AG04449 (cell line): Measurements from ENCODE around the gene SORBS2.

Experiments
- CTCF ChIA-PET: fragments of 350-600 bp; formaldehyde crosslinking; extraction: SDS; loops from one replicate; lab custom pipeline; 2021; ENCODE audit warnings: antibody characterized with exemption; lab: Yijun Ruan, JAX
- POLR2A ChIA-PET: fragments of 400-600, 350-600 bp; formaldehyde crosslinking; extraction: SDS; loops from one replicate; lab custom pipeline; 2020; ENCODE audit warnings: antibody characterized with exemption, inconsistent platforms; lab: Yijun Ruan, JAX
- DNase-seq: peaks from one replicate; pipeline ENCODE4 v3.0.0-alpha.2; 2010; ENCODE audit warnings: low read depth, low spot score
- H3K4me3 ChIP-seq: 2 replicates; pipeline ENCODE4 v1.5.1; 2011; ENCODE audit warnings: low read depth, mild to moderate bottlenecking, control low read depth, low read length
- TF ChIP-seq, protein P1 (sequence below): IDR thresholded peaks from one replicate; pipeline ENCODE4 v1.5.1; 2011; ENCODE audit warnings: mild to moderate bottlenecking, moderate library complexity, low read length, control low read depth, inconsistent platforms; ENCODE audit not compliant: insufficient read depth; ENCODE audit errors: missing control alignments

SORBS2 gene

DNA sequence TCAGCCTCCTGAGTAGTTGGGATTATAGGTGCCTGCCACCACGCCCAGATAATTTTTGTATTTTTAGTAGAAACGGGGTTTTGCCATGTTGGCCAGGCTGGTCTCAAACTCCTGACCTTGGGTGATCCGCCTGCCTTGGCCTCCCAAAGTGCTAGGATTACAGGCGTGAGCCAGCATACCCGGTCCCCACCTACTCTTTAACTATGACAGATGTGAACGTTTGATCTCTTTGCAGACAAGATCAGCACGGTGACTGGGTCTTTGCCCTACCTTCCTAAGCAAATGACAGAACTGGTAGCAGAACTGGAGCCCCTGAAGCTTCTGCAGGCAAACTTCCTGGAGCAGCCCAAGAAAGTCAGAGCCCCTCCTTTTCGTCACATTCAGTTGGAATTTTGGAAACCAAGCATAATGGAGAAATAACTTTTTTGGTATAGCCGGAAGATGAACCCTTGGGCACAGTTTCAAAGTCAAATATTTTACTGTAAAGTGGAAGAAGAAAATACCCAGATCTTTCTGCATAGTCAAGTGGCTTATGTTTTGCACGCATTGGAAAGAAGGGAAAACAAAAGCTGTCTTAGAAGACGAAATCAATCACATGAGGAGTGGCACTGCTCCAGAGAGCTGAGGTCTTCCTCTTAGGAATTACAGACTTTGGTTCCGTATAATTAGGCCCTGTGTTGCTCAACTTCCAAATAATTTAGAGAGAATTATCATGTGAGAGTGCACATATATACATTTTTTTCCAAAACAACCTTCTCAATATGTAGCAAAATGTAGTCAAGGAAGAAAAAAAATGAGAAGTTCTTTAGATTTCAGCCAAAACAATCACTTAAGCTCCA lies 90.6 kb downstream of the SORBS2 start:
- ChIA-PET CTCF (interaction anchor here (1.2 to 1.6 kb wide), 3 partner anchors 79 to 318 kb away, joined by 3 to 5 read pairs (median 4); no protein-coding TSS in a partner anchor), POLR2A (no interaction called here)
- DNase-seq = no peak
- TF ChIP-seq, protein P1, sequence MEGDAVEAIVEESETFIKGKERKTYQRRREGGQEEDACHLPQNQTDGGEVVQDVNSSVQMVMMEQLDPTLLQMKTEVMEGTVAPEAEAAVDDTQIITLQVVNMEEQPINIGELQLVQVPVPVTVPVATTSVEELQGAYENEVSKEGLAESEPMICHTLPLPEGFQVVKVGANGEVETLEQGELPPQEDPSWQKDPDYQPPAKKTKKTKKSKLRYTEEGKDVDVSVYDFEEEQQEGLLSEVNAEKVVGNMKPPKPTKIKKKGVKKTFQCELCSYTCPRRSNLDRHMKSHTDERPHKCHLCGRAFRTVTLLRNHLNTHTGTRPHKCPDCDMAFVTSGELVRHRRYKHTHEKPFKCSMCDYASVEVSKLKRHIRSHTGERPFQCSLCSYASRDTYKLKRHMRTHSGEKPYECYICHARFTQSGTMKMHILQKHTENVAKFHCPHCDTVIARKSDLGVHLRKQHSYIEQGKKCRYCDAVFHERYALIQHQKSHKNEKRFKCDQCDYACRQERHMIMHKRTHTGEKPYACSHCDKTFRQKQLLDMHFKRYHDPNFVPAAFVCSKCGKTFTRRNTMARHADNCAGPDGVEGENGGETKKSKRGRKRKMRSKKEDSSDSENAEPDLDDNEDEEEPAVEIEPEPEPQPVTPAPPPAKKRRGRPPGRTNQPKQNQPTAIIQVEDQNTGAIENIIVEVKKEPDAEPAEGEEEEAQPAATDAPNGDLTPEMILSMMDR = no peak
- no peak overlapping the region for H3K4me3 ChIP-seq

DNA sequence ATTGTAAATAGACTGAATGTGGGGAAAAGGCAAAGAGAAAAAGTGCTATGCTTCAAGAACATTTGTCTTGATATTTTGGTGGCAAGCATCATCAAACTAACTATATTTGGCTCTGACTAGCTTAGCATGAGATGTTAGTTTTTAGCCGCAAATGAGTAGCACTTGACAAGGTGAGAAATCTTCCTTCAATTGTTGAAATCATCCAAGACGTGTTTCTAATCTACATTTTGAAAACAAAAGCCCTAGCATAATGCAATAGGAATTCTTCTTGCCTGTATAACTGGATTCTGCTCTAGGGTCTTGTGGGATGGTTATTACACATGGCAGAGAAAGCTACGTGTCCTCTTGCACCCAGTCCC lies 92.5 kb downstream of the SORBS2 start:
- H3K4me3 ChIP-seq = no peak overlapping the region
- no peak for DNase-seq
- ChIA-PET POLR2A (no interaction called here), CTCF (interaction anchor here (1.0 to 1.7 kb wide), 3 partner anchors 11 to 302 kb away, joined by 4 to 5 read pairs (median 4); no protein-coding TSS in a partner anchor)
- TF ChIP-seq, protein P1 = no peak

DNA sequence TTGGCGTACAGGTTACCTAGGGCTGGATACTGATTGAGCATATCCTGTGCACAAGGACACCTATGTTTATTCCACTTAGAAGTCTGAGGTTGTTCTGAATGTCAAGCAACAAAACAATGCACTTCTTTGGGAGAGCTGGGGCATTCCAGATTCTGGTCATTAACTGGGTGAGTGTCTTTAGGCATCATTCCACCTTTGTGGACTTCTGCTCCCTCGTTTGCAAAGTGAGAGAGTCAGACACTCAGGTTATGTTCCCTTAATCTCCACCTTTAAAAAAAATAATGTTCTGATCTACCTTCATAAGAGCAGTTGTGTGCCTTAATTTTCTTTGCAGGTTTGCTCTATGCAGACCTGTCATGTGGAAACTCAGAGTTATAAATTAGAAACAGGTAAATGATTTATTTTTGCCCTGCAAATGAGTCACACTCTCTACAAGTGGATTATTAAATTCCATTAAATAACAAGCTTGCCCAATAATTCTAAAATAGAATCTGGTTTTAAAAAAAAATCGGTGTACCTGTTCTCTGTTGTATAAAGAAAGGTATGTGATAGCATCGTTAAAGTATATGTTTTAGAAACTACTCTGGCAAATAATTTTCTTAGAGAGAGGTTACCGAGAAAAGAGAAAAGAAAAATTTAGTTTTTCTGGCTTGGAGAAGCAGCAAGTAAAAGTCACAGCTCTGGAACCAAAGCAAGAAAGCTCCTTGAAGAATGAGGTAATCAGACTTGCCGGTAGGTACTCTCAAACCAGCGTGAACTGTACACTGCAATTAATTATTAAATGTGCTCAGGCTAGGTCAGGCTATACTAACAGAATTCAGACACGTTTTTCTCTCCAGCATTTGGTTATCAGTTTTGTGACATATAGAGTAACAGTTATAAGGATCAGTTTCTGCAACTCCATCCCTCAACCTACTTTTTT lies 93.2 kb downstream of the SORBS2 start:
- ChIA-PET POLR2A (no interaction called here), CTCF (interaction anchor here (1.0 to 1.7 kb wide), 3 partner anchors 12 to 303 kb away, joined by 4 to 5 read pairs (median 4); no protein-coding TSS in a partner anchor)

DNA sequence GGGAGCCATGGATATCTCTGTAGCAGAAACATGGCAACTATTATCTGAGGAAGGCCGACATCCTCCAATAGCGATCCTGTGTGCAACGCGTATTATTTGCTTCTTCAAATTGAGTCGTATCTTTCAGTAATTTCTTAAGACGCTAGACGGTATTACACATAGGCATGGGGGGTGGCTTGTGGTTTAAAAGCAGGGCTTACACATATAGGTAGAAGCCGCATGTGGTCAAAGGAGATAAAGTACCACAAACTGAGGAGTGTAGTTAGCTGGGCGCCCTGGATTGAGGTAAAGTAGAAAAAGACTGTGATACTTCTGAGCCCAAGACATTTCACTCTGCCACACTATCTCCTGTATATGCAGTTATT lies 94.6 kb downstream of the SORBS2 start:
- TF ChIP-seq, protein P1 = no peak
- H3K4me3 ChIP-seq = no peak overlapping the region
- DNase-seq = no peak
- POLR2A ChIA-PET = no interaction called here
- CTCF ChIA-PET = no interaction called here

More for the DNA sequence above, 93.2 kb downstream of the SORBS2 start:
- TF ChIP-seq, protein P1 = no peak
- H3K4me3 ChIP-seq = no peak overlapping the region
- no peak for DNase-seq

DNA sequence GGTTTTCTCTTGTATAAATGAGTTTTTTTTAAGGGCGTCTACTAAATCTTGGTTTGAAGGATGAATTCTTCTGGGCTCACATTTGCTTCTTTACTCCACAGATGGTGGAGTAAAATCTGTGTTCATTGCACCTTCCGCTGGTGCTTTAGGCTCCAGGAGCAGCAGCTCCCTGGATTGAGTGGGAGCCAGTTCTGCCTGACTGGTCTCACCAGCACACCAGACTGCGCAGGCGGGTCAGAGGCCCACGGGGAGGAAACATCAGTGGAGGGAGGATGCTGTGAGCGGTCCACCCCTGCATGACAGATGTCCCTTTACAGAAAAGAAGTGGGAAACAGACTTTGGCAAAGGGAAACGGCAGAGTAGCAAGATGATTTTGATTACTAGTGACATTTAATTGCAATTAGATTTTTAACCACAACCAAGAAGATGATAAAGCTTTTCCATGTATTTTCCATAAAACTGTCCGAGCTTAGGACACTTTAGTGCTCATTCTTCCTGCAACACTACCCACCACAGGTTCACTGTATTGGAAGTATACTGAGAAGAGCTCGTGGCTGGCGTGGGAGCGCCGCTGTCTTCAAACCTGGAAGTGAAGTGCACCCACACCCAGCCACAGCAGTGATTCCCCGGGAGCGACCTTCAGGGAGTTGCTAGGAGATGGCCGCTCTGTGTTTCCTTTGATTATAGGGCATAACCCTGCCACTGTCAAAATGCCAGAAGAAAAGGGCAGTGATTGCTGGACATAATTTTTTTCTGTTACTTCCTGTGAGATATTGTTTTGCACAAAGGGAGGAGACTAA lies 95.2 kb downstream of the SORBS2 start:
- CTCF ChIA-PET = no interaction called here
- H3K4me3 ChIP-seq = no peak overlapping the region
- DNase-seq = no peak
- POLR2A ChIA-PET = no interaction called here
- TF ChIP-seq, protein P1 = no peak
